B cell (primary cell): Measurements from ENCODE around the gene SLC6A6. TPM values are rescaled to one million over a fixed set of nuclear protein-coding genes. Genes with fewer than 3 reads are reported as not detected.

Experiments
- ATAC-seq: fragments of 200-7000 bp; cut with Tn5 transposase; one replicate; pipeline ENCODE4 v1.10.0; 2021; ENCODE audit warnings: low read depth, mild to moderate bottlenecking, moderate number of reproducible peaks, moderate library complexity
- CTCF ChIA-PET: fragments of 350-600 bp; sonication (Branson Sonifier 250); formaldehyde crosslinking; loops from one replicate; lab custom pipeline; 2021; ENCODE audit warnings: antibody characterized with exemption, inconsistent platforms; lab: Charles Lee
- POLR2A ChIA-PET: fragments of 350-600 bp; sonication (Branson Sonifier 250); formaldehyde crosslinking; loops from one replicate; lab custom pipeline; 2021; ENCODE audit warnings: antibody characterized with exemption; lab: Charles Lee
- DNase-seq: peaks from one replicate; pipeline ENCODE4 v3.0.0; 2013
- H2AFZ ChIP-seq: 2 replicates; pipeline ENCODE4 v1.6.1; 2012; ENCODE audit warnings: mild to moderate bottlenecking, low read depth, low read length; ENCODE audit not compliant: insufficient read depth, poor library complexity, severe bottlenecking
- H3K27ac ChIP-seq, 2 donors: 1 replicate in 1 of 2; 2 replicates in 1 of 2; pipeline ENCODE4 v1.5.1; 2012 to 2013; ENCODE audit warnings: low read length in 2 of 2, mild to moderate bottlenecking in 2 of 2, moderate library complexity in 1 of 2
- H3K27me3 ChIP-seq, 4 experiments: fragments of 200-600 bp in 1 of 4; sonication (generic) in 1 of 4; replicated peaks in 1 of 4; 1 replicate in 2 of 4; 2 replicates in 2 of 4; pipeline versions ENCODE4 v1.6.1 to v1.7.0; 2013 to 2016; ENCODE audit warnings: low read length in 3 of 4, mild to moderate bottlenecking in 2 of 4, mixed read lengths in 1 of 4, moderate library complexity in 1 of 4; ENCODE audit not compliant: insufficient read depth in 4 of 4, control insufficient read depth in 3 of 4; ENCODE audit errors: control extremely low read depth in 1 of 4
- H3K36me3 ChIP-seq, 2 experiments: replicated peaks in 1 of 2; 1 replicate in 1 of 2; 2 replicates in 1 of 2; pipeline versions ENCODE4 v1.6.1 to v1.7.1; 2013; ENCODE audit warnings: low read length in 1 of 2; ENCODE audit not compliant: insufficient read depth in 2 of 2, control insufficient read depth in 1 of 2; ENCODE audit errors: control extremely low read depth in 1 of 2, extremely low read depth in 1 of 2
- H3K4me1 ChIP-seq, 2 donors: fragments of 200-600 bp in 1 of 2; sonication (generic) in 1 of 2; 1 replicate in 1 of 2; 2 replicates in 1 of 2; pipeline versions ENCODE4 v1.5.1 to v1.6.1; 2013 to 2017; ENCODE audit warnings: low read length in 2 of 2; ENCODE audit not compliant: control insufficient read depth in 2 of 2, insufficient read depth in 2 of 2
- H3K4me2 ChIP-seq: replicated peaks from 2 replicates; pipeline ENCODE3; 2012; ENCODE audit warnings: mild to moderate bottlenecking, low read depth, low read length; ENCODE audit not compliant: poor library complexity, severe bottlenecking
- H3K4me3 ChIP-seq, 5 experiments: fragments of 200-600 bp in 1 of 5; sonication (generic) in 1 of 5; 1 replicate in 3 of 5; 2 replicates in 2 of 5; pipeline versions ENCODE4 v1.5.1 to v1.7.0; 2011 to 2016; ENCODE audit warnings: low read length in 4 of 5, mild to moderate bottlenecking in 4 of 5, low read depth in 2 of 5, control low read depth in 1 of 5, moderate library complexity in 1 of 5; ENCODE audit not compliant: insufficient read depth in 1 of 5; ENCODE audit errors: control extremely low read depth in 1 of 5, extremely low read depth in 1 of 5
- H3K79me2 ChIP-seq: fragments of 200-600 bp; sonication (generic); one replicate; pipeline ENCODE4 v1.6.0; 2016; ENCODE audit warnings: low read length; ENCODE audit not compliant: control insufficient read depth, insufficient read depth
- H3K9ac ChIP-seq: fragments of 200-600 bp; sonication (generic); 2 replicates; pipeline ENCODE4 v1.6.1; 2017; ENCODE audit warnings: mild to moderate bottlenecking, low read length, moderate library complexity
- H3K9me3 ChIP-seq, 3 donors: one replicate each; pipeline versions ENCODE4 v1.6.1 to v1.7.1; 2013; ENCODE audit warnings: low read length in 2 of 3; ENCODE audit not compliant: control insufficient read depth in 2 of 3, insufficient read depth in 1 of 3; ENCODE audit errors: control extremely low read depth in 1 of 3
- H4K20me1 ChIP-seq: 2 replicates; pipeline ENCODE4 v1.6.0; 2012; ENCODE audit warnings: mild to moderate bottlenecking, low read length; ENCODE audit not compliant: insufficient read depth, control insufficient read depth, poor library complexity, severe bottlenecking
- H3K27ac Mint-ChIP-seq: one replicate; pipeline ENCODE4 v1.8.0; 2021; ENCODE audit warnings: mixed read lengths
- H3K27me3 Mint-ChIP-seq: one replicate; pipeline ENCODE4 v1.8.0; 2021; ENCODE audit warnings: mixed read lengths
- H3K4me1 Mint-ChIP-seq: one replicate; pipeline ENCODE4 v1.8.0; 2021; ENCODE audit warnings: mixed read lengths
- H3K4me3 Mint-ChIP-seq: one replicate; pipeline ENCODE4 v1.8.0; 2021; ENCODE audit warnings: mixed read lengths
- H3K9me3 Mint-ChIP-seq: one replicate; pipeline ENCODE4 v1.8.0; 2022; ENCODE audit warnings: mixed read lengths; ENCODE audit not compliant: insufficient read depth
- CTCF ChIP-seq: fragments of 200-600 bp; IDR thresholded peaks from one replicate; pipeline ENCODE4 v1.8.0; 2022; ENCODE audit warnings: antibody characterized with exemption, mild to moderate bottlenecking
- EZH2 ChIP-seq: IDR thresholded peaks from 2 replicates; pipeline ENCODE4 v1.6.1; 2012; ENCODE audit warnings: borderline replicate concordance, low read depth, mild to moderate bottlenecking, moderate library complexity, low read length; ENCODE audit not compliant: insufficient read depth, poor library complexity, severe bottlenecking
- WGBS: methylation state at CpG from one replicate; pipeline ENCODE4 v1.1.5; 2013; ENCODE audit warnings: missing lambda C conversion rate; ENCODE audit not compliant: insufficient coverage; 5-methylcytosine and 5-hydroxymethylcytosine counted together
- intact Hi-C: fragments of 100-400 bp; cut with micrococcal nuclease; formaldehyde crosslinking; loops from one replicate; pipeline ENCODE4 v1.10.0; 2022
- polyA plus RNA-seq: library from polyadenylated mRNA; depleted of rRNA; stranded (reverse); fragments of >200 nt; gene quantifications from 2 replicates; pipeline ENCODE4 v1.2.3, GENCODE V29; 2012
- total RNA-seq, 2 donors: library from RNA; stranded (reverse); fragments of 120-200 nt in 1 of 2; gene quantifications; 1 replicate in 1 of 2; 2 replicates in 1 of 2; pipeline versions ENCODE4 v1.2.3 to v1.2.4, GENCODE V29; 2013 to 2022

The SLC6A6 gene
- total and polyA plus RNA-seq, 2 donors (not counting 1 experiment from before 2014, with no cell fraction given) = 34.2 to 48.7 TPM

GRCh38 chr3:14429640-14430039 is 27.2 kb downstream of the SLC6A6 start:
- no peaks in the 10 kb centered on the region for H3K27me3 Mint-ChIP-seq
- peaks cover 42% of the 10 kb centered on the region for H3K79me2 ChIP-seq

More at GRCh38 chr3:14429640-14430039, 27.2 kb downstream of the SLC6A6 start:
- CTCF ChIA-PET = interaction anchor here (1.3 to 4.9 kb wide), 3 partner anchors 28 to 38 kb away, joined by 3 to 33 read pairs (median 20); partner anchors contain the start of gene SLC6A6
- POLR2A ChIA-PET = no interaction called here
- Histone ChIP-seq H3K36me3 (no peaks in the 10 kb centered on the region), H3K4me3 (no peak overlapping the region), H3K27ac (peak overlapping the region; percentile 93 to 98), H4K20me1 (peaks cover 5% of the 10 kb centered on the region), H2AFZ (no peak overlapping the region), H3K4me1 (peaks cover 96 to 100% of the 10 kb centered on the region in 2 donors), H3K27me3 (no peaks in the 10 kb centered on the region), H3K4me2 (peak overlapping the region; percentile 45), H3K9me3 (no peaks in the 10 kb centered on the region), H3K9ac (no peak overlapping the region)
- Mint-ChIP-seq H3K9me3 (no peaks in the 10 kb centered on the region), H3K4me1 (peaks cover 99% of the 10 kb centered on the region), H3K4me3 (peak overlapping the region; percentile 66), H3K27ac (peak overlapping the region; percentile 94)
- intact Hi-C loops = no loop called here
- 92% methylated on average over 4 of the region's 4 CpGs for WGBS
- ATAC-seq (no peak), DNase-seq (no peak)
- TF ChIP-seq EZH2 = no peak
- no peak for TF ChIP-seq CTCF
